Smooth muscle cell (in vitro differentiated cells): ENCODE data around the gene SMAD7. TPM values are rescaled to one million over a fixed set of nuclear protein-coding genes. Genes with fewer than 3 reads are reported as not detected.

ENCODE experiments used
- DNase-seq: peaks from one replicate; lab custom pipeline; 2025; ENCODE audit not compliant: unreplicated experiment; lab: John Stamatoyannopoulos, UW
- H2AFZ ChIP-seq: fragments of 200-600 bp; sonication (generic); 2 replicates; pipeline ENCODE4 v1.6.0; 2016; ENCODE audit warnings: antibody characterized with exemption, low read depth, mild to moderate bottlenecking
- H3F3A ChIP-seq: fragments of 200-600 bp; sonication (generic); 2 replicates; pipeline ENCODE4 v1.6.0; 2017; ENCODE audit warnings: antibody characterized with exemption, low read depth
- H3K27ac ChIP-seq: fragments of 200-600 bp; sonication (generic); 2 replicates; pipeline ENCODE4 v1.5.1; 2016; ENCODE audit warnings: low read depth, mild to moderate bottlenecking
- H3K27me3 ChIP-seq: fragments of 200-600 bp; sonication (generic); 2 replicates; pipeline ENCODE4 v1.6.1; 2016; ENCODE audit warnings: low read depth, mild to moderate bottlenecking
- H3K36me3 ChIP-seq: fragments of 200-600 bp; sonication (generic); 2 replicates; pipeline ENCODE4 v1.5.1; 2016; ENCODE audit warnings: low read depth
- H3K4me1 ChIP-seq: fragments of 200-600 bp; sonication (generic); 2 replicates; pipeline ENCODE4 v1.5.1; 2016; ENCODE audit warnings: low read depth
- H3K4me2 ChIP-seq: fragments of 200-600 bp; sonication (generic); 2 replicates; pipeline ENCODE4 v1.6.0; 2016; ENCODE audit warnings: mild to moderate bottlenecking
- H3K4me3 ChIP-seq: fragments of 200-600 bp; sonication (generic); 2 replicates; pipeline ENCODE4 v1.5.1; 2016; ENCODE audit warnings: mild to moderate bottlenecking
- H3K79me2 ChIP-seq: fragments of 200-600 bp; sonication (generic); 2 replicates; pipeline ENCODE4 v1.6.0; 2016; ENCODE audit warnings: low read depth, mild to moderate bottlenecking
- H3K9ac ChIP-seq: fragments of 200-600 bp; sonication (generic); 2 replicates; pipeline ENCODE4 v1.6.0; 2016; ENCODE audit warnings: low read depth
- H3K9me3 ChIP-seq: fragments of 200-600 bp; sonication (generic); replicated peaks from 2 replicates; pipeline ENCODE4 v1.5.1; 2016; ENCODE audit warnings: low read depth
- H4K20me1 ChIP-seq: fragments of 200-600 bp; sonication (generic); 2 replicates; pipeline ENCODE4 v1.6.0; 2016; ENCODE audit warnings: low read depth
- CTCF ChIP-seq: fragments of 200-600 bp; sonication (generic); IDR thresholded peaks from 2 replicates; pipeline ENCODE4 v1.5.1; 2017; ENCODE audit warnings: borderline replicate concordance, mild to moderate bottlenecking, antibody characterized with exemption; ENCODE audit not compliant: insufficient read depth, poor library complexity, severe bottlenecking
- WGBS: methylation state at CpG from one replicate; pipeline ENCODE4 v1.1.7; 2016; ENCODE audit warnings: low lambda C conversion rate; 5-methylcytosine and 5-hydroxymethylcytosine counted together
- polyA plus RNA-seq: library from polyadenylated mRNA; unstranded; fragments of >200 nt; fragmentation: Nextera tagmentation; extraction: Ambion mirVana; gene quantifications from 2 replicates; pipeline ENCODE4 v1.2.1, GENCODE V29; 2016
- total RNA-seq: library from RNA; depleted of rRNA; stranded (reverse); fragments of >200 nt; gene quantifications from 2 replicates; pipeline ENCODE4 v1.2.3, GENCODE V29; 2014

Gene SMAD7
- total and polyA plus RNA-seq, 2 experiments from 2014 or later, result 114 to 134 TPM

GRCh38 chr18:48893061-48893607 lies 57.6 kb downstream of the SMAD7 start:
- no peak for DNase-seq

GRCh38 chr18:48892146-48892855 lies 58.5 kb downstream of the SMAD7 start:
- H2AFZ ChIP-seq, result no peak overlapping the region

More at GRCh38 chr18:48893061-48893607, 57.6 kb downstream of the SMAD7 start:
- whole genome bisulfite sequencing, result 90% methylated on average over 14 of the region's 14 CpGs
- Histone ChIP-seq H4K20me1 (no peaks in the 10 kb centered on the region), H3K79me2 (peaks cover 8% of the 10 kb centered on the region), H3F3A (peaks cover 9% of the 10 kb centered on the region), H3K27ac (no peak overlapping the region), H3K36me3 (no peaks in the 10 kb centered on the region), H3K4me2 (no peak overlapping the region), H2AFZ (no peak overlapping the region), H3K4me1 (peaks cover 5% of the 10 kb centered on the region), H3K9me3 (no peaks in the 10 kb centered on the region), H3K9ac (no peak overlapping the region), H3K4me3 (no peak overlapping the region), H3K27me3 (no peaks in the 10 kb centered on the region)
- no peak for TF ChIP-seq CTCF

GRCh38 chr18:48891721-48892120 lies 59.0 kb downstream of the SMAD7 start:
- no peak for DNase-seq
- 95% methylated on average over 4 of the region's 4 CpGs for WGBS
- no peak for TF ChIP-seq CTCF

More at GRCh38 chr18:48892146-48892855, 58.5 kb downstream of the SMAD7 start:
- Histone ChIP-seq H3K9ac (no peak overlapping the region), H3K4me3 (no peak overlapping the region), H3K4me1 (peaks cover 5% of the 10 kb centered on the region), H3K4me2 (no peak overlapping the region), H3F3A (peaks cover 6% of the 10 kb centered on the region), H4K20me1 (no peaks in the 10 kb centered on the region), H3K27ac (no peak overlapping the region), H3K79me2 (peaks cover 8% of the 10 kb centered on the region), H3K9me3 (no peaks in the 10 kb centered on the region), H3K27me3 (no peaks in the 10 kb centered on the region), H3K36me3 (no peaks in the 10 kb centered on the region)
- no peak for DNase-seq
- no peak for TF ChIP-seq CTCF
- WGBS, result 89% methylated on average over 22 of the region's 22 CpGs

More at GRCh38 chr18:48891721-48892120, 59.0 kb downstream of the SMAD7 start:
- H3K9ac ChIP-seq, result no peak overlapping the region
- H3K4me2 ChIP-seq, result no peak overlapping the region
- peaks cover 5% of the 10 kb centered on the region for H3K4me1 ChIP-seq
- H3K9me3 ChIP-seq, result no peaks in the 10 kb centered on the region
- no peak overlapping the region for H3K27ac ChIP-seq
- no peaks in the 10 kb centered on the region for H4K20me1 ChIP-seq
- peaks cover 8% of the 10 kb centered on the region for H3K79me2 ChIP-seq
- no peak overlapping the region for H2AFZ ChIP-seq
- H3F3A ChIP-seq, result peaks cover 5% of the 10 kb centered on the region
- no peak overlapping the region for H3K4me3 ChIP-seq
- H3K36me3 ChIP-seq, result no peaks in the 10 kb centered on the region
- no peaks in the 10 kb centered on the region for H3K27me3 ChIP-seq
